Measurements from ENCODE around the gene NEGR1.
A peak's percentile ranks its signal among the peaks of the same experiment; 100 is the strongest.

NEGR1 gene

DNA sequence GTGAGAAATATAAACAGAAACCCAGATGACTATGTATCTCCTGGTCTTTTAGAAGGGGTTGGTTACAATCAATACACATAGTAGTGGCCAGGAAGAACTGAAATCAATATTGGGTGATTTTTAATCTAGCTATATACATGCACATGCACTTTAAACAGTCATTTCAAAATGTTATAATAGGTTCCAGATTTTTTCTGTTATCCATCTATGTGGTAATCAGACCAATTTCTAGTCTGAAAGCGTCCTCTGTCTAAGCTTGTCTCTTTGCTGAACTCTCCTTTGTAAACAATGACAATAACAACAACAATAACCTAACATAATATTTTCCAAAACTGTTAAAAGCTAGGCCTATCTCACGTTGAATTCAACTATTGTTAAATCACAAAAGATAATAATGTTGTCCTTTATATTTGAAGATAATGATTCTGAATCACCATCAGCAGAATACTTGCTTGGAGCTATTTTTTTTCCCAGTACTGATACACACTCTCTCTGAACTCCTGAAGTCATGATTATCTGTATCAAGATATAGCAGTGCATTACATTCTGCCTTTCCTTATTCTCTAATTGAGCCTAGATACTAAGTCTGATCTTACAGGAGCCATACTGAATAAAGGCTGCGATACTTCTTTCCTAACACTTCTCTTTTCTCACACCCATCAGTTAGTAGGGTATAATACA is 704.7 kb downstream of the NEGR1 start:
- TF ChIP-seq, protein P1, sequence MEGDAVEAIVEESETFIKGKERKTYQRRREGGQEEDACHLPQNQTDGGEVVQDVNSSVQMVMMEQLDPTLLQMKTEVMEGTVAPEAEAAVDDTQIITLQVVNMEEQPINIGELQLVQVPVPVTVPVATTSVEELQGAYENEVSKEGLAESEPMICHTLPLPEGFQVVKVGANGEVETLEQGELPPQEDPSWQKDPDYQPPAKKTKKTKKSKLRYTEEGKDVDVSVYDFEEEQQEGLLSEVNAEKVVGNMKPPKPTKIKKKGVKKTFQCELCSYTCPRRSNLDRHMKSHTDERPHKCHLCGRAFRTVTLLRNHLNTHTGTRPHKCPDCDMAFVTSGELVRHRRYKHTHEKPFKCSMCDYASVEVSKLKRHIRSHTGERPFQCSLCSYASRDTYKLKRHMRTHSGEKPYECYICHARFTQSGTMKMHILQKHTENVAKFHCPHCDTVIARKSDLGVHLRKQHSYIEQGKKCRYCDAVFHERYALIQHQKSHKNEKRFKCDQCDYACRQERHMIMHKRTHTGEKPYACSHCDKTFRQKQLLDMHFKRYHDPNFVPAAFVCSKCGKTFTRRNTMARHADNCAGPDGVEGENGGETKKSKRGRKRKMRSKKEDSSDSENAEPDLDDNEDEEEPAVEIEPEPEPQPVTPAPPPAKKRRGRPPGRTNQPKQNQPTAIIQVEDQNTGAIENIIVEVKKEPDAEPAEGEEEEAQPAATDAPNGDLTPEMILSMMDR (IDR thresholded peaks at IDR 0.05; ENCODE audit: low read length, missing control alignments) = no peak
- no peak overlapping the region for H3K4me3 ChIP-seq (replicated peaks; ENCODE audit: low read depth, low read length)
- DNase-seq (ENCODE audit: low read depth) = no peak

DNA sequence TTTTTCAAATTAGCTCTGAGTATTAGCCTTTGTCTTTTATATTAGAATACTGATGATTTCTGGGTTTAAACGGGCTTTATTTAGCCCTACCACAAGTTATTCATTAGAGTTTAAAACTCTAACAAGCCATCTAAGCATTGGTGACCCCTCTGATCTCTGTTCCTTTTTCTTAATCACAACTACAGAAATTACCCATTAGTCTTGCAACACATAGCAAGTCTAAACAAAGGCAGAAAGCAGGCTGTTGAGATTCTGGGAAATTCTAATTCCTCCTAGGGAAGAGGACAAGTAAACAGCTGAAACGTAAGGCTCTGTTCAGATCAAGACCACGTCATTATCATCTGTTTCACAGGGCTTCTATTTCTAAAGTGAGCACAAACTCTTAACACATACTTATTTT is 710.3 kb downstream of the NEGR1 start:
- TF ChIP-seq, protein P1 (IDR thresholded peaks at IDR 0.05; ENCODE audit: low read length, missing control alignments) = no peak
- no peak for DNase-seq (ENCODE audit: low read depth)
- H3K4me3 ChIP-seq (replicated peaks; ENCODE audit: low read depth, low read length) = no peak overlapping the region

DNA sequence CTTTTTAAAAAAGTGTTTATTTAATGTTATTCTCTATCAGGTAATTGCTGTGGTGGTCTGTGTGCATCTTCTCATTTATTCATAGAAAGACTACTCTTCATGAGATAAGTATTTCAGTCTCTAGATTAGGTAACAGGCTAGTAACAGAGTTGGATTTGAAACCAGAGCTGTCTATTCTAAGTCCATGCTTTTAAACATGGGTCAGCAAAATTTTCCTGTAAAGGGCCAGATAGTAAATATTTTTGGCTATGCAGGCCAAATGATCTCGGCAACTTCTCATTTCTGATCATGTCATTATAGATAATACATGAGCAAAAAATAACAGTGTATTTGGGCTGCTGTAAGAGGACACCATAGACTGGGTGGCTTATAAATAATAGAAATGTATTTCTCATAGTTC is 715.9 kb downstream of the NEGR1 start:
- no peak for DNase-seq (ENCODE audit: low read depth)
- H3K4me3 ChIP-seq (replicated peaks; ENCODE audit: low read depth, low read length) = no peak overlapping the region
- TF ChIP-seq, protein P1 (IDR thresholded peaks at IDR 0.05; ENCODE audit: low read length, missing control alignments) = no peak

DNA sequence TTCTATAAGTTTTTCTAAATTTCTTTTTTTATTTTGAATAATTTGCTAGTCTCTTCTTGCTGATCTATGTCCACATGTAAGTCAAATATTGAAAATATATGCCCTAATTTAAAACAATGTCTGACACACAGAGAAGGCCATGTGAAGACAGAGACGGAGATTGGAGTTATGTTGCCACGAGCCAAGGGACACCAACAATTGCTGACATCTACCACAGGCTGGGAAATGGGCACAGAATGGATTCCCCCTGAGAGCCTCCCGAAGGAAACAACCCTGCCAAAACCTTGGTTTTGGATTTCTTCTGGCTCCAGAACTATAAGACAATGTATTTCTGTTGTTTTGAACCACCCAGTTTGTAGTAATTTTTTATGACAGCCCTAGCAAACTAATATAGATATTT is 716.5 kb downstream of the NEGR1 start:
- no peak overlapping the region for H3K4me3 ChIP-seq (replicated peaks; ENCODE audit: low read depth, low read length)
- TF ChIP-seq, protein P1 (IDR thresholded peaks at IDR 0.05; ENCODE audit: low read length, missing control alignments) = no peak
- DNase-seq (ENCODE audit: low read depth) = no peak

DNA sequence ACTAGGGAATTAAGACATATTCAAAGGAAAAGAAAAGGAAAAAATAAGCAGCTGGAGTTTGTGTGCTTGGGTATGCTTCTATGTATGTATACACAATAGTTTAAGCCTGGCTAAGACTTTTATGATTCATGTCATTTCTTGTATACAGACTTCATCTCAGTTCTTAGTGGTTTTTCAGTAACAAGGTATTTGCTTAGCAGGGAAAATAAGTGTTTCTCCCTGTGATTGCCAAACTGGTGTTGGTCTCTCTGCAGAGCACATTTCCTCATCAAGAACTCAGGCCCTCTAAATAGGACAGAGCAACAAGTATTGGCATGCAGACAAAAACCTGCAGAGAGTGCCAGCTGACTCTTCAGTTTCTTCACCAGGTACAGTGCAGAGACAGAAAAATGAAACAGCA is 717.1 kb downstream of the NEGR1 start:
- DNase-seq (ENCODE audit: low read depth) = peak; percentile 13
- no peak overlapping the region for H3K4me3 ChIP-seq (replicated peaks; ENCODE audit: low read depth, low read length)
- TF ChIP-seq, protein P1 (IDR thresholded peaks at IDR 0.05; ENCODE audit: low read length, missing control alignments) = no peak

DNA sequence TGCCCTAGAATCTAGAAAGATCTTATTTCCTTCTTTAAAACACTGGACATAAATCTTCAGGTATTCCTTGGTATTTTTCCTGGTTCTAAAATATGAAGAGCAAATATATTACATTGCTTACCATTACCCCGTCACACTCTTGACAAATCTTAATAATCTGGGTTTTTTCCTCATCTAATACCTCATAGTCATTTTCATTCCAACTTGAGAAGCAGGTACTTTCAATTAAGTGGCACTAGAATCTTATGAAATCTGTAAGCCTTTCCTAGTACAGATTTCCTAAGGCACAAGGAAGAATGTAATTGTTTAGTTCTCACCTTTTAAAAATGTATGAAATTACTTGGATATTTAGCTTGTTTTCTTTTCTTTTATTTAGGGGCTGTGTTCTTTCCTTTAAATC is 720.0 kb downstream of the NEGR1 start:
- no peak overlapping the region for H3K4me3 ChIP-seq (replicated peaks; ENCODE audit: low read depth, low read length)
- no peak for DNase-seq (ENCODE audit: low read depth)
- TF ChIP-seq, protein P1 (IDR thresholded peaks at IDR 0.05; ENCODE audit: low read length, missing control alignments) = no peak

DNA sequence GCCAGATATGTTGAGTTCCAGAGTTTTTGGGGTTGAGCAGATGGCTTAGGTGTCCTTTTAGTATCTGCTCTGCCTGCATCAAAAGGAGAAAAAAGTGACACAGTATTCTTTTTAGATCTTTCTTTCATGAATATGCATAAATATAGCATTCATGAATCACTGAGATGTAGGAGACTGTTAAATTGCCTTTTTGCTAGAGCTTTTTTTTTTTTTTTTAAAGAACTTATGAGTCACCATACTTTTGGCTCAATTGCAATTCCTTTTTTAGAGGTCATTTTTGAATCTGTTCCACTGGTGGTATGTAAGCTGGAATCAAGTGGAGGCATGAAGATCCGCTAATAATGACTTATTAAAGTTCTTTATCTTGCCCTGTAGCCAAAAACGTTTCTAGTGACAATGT is 720.6 kb downstream of the NEGR1 start:
- peak; percentile 76 for DNase-seq (ENCODE audit: low read depth)
- no peak overlapping the region for H3K4me3 ChIP-seq (replicated peaks; ENCODE audit: low read depth, low read length)
- TF ChIP-seq, protein P1 (IDR thresholded peaks at IDR 0.05; ENCODE audit: low read length, missing control alignments) = no peak
